Medulla oblongata (tissue), 1 donor: ENCODE measurements around the gene GOLGA6L2.
A peak's percentile ranks its signal among the peaks of the same experiment; 100 is the strongest.
"Not testable (repeated sequence)": the region's sequence is repeated elsewhere in the genome, so short reads cannot be mapped to it uniquely, and the experiment has no call there.

Source experiments
- DNase-seq: peaks from one replicate; pipeline ENCODE4 v3.0.0-alpha.2; 2015; ENCODE audit errors: extremely low spot score

The GOLGA6L2 gene, protein sequence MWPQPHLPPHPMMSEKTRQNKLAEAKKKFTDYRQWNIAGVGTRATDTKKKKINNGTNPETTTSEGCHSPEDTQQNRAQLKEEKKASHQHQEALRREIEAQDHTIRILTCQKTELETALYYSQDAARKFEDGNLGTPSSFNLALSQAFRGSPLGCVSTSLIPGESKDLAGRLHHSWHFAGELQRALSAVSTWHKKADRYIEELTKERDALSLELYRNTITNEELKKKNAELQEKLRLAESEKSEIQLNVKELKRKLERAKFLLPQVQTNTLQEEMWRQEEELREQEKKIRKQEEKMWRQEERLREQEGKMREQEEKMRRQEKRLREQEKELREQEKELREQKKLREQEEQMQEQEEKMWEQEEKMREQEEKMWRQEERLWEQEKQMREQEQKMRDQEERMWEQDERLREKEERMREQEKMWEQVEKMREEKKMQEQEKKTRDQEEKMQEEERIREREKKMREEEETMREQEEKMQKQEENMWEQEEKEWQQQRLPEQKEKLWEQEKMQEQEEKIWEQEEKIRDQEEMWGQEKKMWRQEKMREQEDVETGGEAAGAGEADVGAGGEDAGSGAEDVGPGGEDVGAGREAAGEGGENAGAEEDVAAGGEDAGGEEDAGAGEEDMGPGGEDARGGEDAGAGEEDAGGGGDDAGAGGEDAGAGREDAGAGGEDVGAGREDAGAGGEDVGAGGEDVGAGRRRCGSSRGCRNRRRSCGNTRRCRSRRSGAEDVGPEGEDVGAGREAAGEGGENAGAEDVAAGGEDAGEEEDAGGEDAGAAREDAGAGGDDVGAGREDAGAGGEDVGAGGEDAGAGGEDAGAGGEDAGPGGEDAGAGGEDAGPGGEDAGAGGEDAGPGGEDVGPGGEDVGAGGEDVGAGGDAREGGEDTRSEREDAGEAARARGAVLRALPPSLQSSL

DNA sequence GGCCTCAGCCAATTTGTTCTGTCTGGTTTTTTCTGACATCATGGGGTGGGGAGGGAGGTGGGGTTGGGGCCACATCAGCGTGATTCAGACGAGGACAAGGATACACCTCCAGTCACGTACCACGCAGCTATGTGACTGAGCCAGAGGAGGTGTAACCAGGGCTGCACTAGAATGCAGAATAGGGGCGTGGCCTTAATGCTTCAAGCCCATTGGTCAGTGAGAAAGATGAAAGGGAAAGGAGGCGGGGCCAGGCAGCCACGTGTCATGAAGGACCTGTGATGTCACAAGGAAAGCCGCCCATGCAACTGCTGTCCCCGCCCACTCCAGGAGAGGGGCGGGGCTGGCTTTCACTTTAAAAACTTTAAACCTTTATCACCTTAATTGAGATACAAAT is at the start of gene GOLGA6L2:
TSS of gene GOLGA6L2 (minus strand) at position 137 of the 394 bp plus-strand sequence. CDS start at position 75, 62 bp downstream.
- DNase-seq, result no peak

DNA sequence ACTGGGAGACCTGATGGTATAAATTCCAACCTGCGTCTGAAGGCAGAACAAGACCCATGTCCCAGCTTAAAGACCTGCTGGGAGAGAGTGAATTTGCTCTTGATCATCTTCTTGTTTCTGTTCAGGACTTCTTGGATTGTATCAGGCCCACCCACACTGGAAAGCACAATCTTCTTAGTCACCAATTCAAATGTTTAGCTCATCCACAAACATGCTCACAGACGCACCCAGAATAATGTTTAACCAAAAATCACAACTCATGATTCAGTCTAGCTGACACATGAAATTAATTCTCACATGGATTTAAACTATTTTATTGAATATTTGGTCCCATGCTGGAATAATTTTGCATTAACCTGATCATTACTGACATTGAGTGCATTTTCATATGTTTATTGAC is 37.8 kb upstream of the GOLGA6L2 start:
- no peak for DNase-seq

DNA sequence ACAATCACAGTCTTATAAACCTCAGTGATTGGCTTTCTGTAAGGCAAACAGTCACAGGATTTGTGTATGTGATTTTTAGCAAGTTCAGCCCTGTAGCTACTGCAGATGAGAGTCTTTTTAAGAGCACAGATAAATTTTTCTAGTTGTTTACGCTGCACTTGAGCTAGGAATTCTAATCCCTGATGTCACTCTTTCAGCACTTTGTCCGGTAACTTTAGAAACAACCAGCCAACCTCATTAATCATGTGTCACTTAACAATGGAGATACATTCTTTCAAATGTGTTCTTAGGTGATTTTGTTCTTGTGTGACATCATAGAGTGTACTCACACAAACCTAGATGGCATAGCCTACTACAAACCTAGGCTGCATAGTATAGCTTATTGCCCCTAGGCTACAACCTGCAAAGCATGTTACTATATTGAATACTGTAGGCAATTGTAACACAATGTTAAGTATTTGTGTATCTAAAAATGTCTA is 36.8 kb upstream of the GOLGA6L2 start:
- DNase-seq, result no peak

DNA sequence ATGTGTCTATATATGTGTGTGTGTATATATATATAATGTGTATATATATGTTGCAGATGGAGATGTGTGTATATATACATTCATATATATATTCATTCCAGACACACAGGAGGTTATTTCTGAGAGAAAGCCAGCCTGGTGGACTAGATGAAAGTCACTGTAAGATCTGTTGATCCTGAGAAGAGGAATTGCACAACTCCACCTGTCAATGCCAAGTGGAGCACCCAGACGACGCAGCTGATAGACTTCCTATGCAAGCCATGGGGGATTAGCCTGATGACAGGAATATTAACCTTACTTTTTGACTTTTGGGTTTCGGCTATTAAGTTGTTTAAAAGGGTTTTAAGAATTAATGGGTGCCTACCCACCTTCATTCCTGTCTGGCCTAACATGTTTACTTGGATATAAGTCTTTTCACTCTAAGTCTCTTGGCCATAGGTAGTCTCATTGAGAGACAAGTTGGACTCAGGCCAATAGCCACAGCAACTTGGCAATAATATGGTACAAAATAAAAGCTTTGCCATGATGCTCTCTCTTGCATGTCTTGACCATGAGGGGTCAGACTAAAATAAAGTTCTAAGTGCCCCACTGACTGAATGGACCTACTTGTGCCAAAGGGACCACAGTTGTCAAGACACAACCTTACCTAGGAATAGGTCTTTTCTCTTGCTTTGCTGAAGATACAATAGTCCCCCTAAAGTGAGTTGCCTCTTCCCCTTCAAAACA is 35.9 kb upstream of the GOLGA6L2 start:
- no peak for DNase-seq

DNA sequence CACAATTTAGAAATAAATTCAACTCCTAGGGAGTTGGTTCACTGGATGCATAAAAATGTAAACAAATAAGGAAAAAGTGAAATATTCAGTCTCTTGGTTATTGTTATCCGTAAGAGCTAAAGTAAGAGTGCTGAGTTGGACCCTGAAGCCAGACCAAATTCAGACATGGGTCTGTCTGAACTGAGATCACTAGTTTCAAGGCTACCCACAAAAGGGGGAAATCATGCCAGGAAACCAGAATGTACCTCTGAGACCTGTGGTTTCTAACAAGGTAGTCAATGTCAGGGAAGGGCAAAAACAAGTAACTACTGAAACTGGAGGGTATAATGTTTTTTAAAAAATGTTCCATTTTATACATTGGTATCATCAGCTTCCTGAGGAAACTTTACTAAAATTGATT is 35.2 kb upstream of the GOLGA6L2 start:
- no peak for DNase-seq

DNA sequence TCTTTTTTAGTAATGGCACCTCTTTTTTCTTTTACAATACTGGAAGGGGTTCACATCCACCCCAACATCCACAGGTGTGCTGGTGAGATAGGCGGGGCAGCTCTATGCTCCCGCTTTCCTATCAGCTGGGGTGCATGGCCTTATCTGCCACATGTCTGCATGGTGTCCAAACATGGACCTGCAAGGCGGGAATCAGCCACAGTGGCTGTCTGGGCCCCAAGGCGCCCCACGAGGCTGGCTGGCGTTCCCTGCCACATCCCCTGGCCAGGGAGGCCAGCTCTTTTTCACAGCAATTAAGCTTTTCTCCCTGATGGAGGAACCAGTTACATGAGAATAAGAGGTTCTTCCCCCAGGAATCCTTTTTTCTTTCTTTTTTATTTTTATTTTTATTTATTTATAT is 30.9 kb upstream of the GOLGA6L2 start:
- no peak for DNase-seq

DNA sequence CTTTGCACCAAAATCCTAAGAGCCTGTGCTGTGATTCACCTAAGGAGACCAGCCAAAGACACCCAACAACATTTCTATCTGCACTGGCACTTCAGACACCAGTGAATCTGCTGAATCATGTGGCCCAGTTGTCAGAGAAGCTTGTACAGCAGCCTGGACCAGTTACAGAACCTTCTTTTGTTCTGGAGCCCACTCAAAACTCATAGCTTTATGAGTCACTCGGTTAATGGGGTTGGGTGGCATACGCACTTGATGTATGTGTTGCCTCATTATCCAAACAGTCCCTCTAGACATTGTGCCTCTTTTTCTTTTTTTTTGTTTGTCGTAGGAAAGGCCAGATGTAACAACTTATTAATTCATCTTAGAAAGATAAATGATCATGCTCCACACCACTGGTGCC is 25.6 kb upstream of the GOLGA6L2 start:
- DNase-seq, result peak; percentile 6

DNA sequence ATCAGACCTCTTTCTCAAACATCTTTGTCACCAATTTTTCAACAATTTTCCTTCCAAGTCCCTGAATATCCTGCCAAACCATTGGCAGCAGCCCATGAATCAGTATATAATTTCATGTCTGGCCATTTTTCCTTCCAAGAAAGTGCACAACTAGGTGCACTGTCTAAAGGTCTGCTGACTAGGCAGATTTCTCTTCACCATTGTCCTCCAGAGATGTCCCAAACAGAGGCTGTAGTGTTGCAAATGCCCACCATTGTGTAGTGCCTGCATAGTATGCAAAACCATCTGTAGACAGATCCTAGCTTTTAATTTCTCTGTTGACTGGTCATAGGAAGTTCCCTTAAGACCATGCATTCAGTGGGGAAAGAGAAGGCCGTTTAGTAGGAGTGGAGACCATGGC is 25.0 kb upstream of the GOLGA6L2 start:
- DNase-seq, result no peak

DNA sequence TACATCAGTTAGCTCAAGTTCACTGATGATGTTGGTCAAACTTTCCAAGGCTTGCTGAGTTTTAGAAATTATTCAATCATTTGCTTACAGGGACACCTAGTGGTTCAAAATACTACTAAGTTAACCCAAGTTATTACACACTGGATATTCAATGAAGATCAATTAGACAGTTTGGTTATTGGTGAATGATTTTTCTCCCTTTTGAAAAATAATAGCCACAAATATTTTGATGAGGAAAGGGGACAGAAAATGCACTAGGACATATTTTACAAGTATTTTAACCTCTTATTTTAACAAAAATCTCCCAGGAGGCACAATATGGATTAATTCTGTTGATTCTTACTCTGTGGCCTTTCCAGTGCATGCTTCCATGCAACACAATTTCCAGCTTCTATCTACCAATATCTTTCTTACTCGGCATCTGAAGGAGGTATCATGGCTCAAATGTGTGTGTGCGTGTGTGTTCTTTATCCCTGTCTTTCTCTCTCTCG is 20.1 kb upstream of the GOLGA6L2 start:
- peak; percentile 50 for DNase-seq

DNA sequence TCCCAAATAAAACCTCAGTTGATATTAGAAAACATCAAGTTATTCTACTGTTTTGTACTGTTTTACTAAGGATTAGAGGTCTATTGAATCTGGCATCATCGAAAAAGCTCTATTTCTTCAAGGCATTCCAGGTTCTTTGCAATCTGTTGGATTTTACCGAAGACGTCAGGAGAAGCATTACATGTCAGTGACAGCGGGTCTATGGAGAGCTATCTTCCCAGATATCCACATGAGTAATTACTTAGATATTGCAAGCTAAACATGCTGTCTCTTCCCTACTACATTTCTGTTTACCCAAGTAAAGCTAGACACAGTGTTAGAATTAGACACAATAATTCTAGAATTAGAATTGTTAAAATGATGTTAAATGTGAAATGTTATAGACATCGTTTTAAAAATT is 10.8 kb upstream of the GOLGA6L2 start:
- no peak for DNase-seq

DNA sequence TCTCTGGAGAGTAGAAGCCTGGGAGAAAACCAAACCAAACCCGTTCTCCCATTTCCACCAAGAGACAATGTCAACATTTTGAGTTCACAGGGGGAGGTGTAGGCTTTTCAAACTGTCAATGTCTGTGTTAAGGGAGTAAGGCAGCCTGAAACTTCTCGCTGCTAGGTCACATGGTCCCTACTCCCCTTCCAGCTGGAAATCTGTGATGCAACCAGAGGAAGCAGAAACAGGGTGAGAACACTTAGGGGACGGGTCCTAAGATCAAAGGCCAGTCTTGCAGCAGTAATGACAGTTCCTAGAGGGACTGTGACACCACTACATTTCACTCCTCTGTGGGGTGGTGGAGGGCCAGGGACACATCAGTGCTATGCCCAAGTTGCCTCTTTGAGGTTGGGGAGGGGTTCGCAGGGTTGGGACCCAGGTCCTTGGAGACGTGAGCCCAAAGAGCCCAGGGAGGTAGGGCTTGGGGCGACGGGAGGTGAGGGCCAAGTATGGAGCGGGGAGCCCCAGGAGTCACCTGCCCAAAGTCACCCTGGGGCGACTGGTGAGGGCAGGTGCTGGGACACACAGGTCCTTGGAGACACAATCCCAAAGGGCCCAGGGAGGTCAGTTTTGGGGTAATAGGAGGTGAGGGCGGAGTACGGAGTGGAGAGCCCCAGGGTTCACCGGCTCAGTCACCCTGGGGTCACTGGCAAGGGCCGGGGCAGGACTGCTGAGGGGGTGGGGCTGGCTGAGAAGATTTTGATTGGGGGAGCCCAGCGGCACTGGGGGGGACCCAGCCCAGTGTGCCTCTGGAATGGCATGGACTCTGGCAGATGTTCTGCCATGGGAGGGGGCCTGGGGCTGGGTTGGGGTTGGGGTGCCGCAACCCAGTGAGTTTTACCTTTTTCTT is 582 bp downstream of the GOLGA6L2 start:
- DNase-seq, result no peak

DNA sequence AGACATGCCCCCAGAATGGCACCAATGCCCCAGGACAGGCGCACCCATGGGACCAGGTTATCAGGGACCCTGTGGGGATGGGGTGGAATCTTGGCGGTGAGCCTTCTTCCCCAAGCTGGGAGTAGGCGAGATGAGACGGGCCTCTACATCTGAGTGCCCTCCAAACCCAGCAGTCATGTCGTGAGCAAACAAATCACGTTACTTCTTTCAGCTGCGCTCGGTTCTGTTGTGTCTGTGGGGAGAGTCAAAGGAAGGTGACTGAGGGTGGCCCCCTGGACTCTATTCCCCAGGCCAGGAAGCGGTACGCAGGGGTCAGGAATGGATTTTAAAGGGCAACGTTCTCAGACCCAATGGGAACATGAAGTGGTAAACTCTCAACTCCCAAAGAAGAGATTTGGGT is 2.8 kb downstream of the GOLGA6L2 start:
- no peak for DNase-seq

DNA sequence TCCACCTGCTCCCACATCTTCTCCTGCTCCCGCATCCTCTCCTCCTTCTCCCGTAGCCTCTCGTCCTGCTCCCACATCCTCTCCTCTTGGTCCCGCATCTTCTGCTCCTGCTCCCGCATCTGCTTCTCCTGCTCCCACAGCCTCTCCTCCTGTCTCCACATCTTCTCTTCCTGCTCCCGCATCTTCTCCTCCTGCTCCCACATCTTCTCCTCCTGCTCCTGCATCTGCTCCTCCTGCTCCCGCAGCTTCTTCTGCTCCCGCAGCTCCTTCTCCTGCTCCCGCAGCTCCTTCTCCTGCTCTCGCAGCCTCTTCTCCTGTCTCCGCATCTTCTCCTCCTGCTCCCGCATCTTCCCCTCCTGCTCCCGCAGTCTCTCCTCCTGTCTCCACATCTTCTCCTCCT is 5.8 kb downstream of the GOLGA6L2 start:
- no peak for DNase-seq

DNA sequence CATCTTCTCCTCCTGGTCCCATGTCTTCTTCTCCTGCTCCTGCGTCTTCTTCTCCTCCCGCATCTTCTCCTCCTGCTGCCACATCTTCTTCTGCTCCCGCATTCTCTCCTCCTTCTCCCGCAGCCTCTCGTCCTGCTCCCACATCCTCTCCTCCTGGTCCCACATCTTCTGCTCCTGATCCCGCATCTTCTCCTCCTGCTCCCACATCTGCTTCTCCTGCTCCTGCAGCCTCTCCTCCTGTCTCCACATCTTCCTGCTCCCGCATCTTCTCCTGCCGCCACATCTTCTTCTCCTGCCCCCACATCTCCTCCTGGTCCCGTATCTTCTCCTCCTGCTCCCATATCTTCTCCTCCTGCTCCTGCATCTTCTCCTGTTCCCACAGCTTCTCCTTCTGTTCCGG is 6.4 kb downstream of the GOLGA6L2 start:
- DNase-seq, result no peak

DNA sequence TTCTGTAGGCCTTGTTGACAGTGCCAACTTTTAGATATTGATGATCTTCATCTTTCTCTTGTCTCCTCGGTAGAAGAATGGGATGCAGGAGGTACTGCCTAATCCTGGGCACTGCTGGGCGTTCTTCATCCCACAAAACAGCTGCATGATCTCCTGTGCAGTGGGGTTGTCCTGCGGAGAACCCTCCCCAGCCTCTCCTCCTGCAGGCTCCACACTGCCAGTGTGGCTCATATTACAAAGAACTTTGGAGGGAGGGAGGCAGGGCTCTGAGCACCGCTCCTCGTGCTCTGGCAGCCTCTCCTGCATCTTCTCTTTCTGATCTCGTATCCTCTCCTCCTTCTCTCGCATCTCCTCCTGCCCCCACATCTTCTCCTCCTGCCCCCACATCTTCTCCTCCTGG is 7.5 kb downstream of the GOLGA6L2 start:
- DNase-seq, result no peak

DNA sequence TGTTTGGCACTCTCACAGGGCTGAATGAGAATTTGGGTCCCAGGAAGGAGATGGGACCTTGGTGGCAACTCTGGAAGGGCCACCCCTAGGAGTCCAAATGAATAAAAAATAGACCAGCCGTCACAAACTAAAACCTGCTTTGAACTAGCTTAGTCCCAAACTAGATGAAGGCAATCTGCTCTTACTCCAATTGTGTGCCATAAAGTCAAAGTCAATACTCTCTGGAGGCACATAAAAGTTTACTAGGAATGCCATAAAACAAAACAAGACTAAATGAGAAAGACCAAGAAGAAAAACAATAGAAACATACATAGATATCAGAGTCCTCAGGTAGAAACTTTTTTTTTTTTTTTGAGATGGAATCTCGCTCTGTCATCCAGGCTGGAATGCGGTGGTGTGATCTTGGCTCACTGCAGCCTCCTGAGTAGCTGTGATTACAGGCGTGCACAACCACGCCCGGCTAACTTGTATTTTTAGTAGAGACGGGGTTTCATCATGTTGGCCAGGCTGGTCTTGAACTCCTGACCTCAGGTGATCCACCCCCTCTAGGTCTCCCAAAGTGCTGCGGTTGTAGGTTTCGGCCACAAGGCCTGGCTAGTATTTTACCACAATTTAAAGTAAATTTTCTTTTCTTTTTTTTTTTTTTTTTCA is 8.1 kb downstream of the GOLGA6L2 start:
- no peak for DNase-seq

DNA sequence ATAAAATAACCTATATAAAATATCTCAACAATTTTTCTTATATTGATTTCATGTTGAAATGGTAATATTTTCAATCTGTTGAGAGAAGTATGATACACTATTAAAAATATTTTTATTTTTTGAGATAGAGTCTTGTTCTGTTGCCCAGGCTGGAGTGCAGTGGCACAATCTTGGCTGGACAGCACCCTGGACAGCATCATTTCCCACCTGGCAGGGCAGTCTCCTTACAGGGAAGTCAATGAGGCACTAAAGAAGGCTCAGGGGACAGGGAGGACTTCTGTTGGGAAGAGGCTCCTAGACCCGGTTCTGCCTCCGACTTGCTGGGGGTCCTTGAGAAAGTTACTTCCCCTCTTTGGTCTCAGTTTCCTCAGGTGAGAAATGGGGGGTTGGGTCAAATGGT is 9.4 kb downstream of the GOLGA6L2 start:
- DNase-seq, result no peak

DNA sequence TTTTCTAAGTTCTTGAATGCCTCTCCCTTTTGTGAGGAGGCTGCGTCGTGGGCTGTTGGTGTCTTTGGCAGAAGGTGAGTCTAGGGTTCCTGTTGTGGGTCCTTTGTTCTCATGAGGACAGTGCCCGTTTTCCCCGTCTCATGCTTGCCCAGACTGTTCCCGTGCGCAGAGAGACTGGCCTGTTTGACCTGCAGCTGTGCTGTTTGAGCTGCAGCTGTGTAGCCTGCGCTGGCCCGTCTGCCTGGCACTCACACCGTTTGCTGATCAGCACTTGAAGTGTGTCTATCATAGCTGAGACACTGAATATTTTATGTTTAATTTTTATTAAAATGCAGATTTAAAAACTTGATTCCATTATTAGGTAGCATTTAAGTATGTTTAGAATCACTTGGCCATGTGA is 9.9 kb downstream of the GOLGA6L2 start:
- DNase-seq, result no peak

DNA sequence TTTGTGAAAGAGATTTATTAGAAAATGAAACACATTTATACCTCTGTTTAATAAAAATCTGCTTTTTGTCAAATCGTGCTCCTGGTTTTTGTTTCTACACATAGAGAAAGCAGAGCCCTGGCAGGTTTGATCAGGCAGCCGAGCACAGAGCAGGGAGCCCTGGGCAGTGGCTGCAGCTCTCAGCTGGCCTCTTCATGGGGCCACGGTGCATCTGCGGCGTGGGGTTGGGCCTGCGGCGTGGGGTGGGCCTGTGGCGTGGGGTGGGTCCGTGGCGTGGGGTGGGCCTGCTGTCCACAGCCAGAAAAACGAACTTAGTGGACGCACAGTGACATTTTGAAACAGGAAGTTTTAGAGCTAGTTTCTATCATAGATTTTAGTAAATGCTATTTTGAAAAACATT is 10.6 kb downstream of the GOLGA6L2 start:
- DNase-seq, result no peak

DNA sequence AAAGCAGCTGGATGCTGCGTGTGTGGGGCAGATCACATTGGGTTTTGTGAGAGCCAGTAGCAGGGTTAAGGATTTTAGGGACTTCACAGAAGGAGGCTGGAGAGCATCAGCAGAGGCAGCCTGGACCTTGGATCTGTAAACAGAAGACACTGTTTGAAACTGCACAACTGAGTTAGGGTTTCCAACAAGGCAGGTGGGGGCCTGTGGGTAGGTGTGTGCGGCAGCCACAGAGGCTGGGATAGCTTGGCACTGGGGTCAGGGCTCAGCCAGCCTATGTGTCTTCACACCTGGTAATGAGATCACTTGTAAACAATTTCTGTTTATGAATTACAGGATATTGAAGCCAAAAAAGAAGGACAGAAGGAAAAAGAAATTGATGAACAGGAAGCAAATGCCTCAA is 12.3 kb downstream of the GOLGA6L2 start:
- not testable (repeated sequence) for DNase-seq
